NCI-H187 treated with DMSO at 0.1 percent for 48 hours (cell line): ENCODE data around the gene PLD4.
"Not testable (repeated sequence)": the region's sequence is repeated elsewhere in the genome, so short reads cannot be mapped to it uniquely, and the experiment has no call there.

Source experiments
- DNase-seq: peaks from one replicate; lab custom pipeline; 2025; lab: John Stamatoyannopoulos, UW

Gene PLD4

GRCh38 chr14:104886690-104887622, 37.7 kb upstream of the PLD4 start:
- DNase-seq, result no peak

GRCh38 chr14:104887623-104888488, 36.8 kb upstream of the PLD4 start:
- no peak for DNase-seq

DNA sequence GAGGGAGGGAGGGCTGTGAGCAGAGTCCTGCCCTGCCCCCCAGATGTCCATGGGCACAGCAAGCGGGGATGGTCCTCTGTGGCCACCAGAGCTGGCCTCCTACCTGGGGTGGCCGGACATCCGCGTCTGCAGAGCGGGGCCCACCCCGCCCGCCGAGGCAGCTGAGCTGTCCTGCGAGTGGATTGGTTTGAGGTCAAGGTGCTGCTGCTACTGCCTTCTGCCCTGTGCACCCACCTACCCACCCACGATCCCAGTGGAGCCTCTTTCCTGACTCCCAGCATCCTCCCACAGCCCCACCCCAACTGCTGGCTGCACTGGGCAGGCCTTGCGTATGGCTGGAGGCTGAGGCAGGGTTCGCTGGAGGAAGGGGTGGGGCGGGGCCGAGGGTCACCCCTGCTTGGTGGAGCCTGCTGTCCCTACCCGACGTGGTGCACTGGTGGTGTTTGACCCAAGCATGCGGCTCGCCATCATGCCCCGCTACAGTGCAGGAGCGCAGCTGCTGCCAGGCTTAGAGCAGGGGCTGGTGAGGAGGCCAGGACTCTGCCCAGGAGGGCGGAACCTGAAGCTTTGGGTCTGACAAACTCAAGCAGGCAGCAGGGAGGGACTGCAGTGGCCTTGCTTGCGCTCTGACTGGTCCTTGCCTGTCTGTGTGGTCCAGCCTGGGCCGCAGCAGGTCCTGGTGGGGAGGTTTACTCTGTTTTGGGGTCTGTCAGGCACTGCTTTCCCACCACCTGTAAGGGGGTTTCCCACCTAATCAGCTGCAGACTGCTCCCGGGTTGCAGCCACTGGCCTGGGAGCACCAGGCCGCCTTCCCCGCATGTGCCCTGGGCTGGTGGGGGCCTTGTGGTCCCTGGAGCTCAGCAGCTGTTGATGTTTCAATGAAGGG, 35.9 kb upstream of the PLD4 start:
- no peak for DNase-seq

- no peak for DNase-seq
These were observed 35.3 kb upstream of the PLD4 start for GRCh38 chr14:104889375-104889757.

DNA sequence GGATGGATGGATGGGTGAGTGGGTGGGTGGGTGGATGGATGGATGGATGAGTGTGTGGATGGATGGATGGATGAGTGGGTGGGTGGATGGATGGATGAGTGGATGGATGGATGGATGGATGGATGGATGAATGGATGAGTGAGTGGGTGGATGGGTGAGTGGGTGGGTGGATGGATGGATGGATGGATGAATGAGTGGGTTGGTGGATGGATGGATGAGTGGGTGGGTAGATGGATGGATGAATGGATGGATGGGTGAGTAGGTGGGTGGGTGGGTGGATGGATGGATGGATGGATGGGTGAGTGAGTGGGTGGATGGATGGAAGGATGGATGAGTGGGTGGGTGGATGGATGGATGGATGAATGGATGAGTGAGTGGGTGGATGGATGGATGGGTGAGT, 34.4 kb upstream of the PLD4 start:
- DNase-seq, result not testable (repeated sequence)

GRCh38 chr14:104891121-104891551, 33.5 kb upstream of the PLD4 start:
- no peak for DNase-seq

DNA sequence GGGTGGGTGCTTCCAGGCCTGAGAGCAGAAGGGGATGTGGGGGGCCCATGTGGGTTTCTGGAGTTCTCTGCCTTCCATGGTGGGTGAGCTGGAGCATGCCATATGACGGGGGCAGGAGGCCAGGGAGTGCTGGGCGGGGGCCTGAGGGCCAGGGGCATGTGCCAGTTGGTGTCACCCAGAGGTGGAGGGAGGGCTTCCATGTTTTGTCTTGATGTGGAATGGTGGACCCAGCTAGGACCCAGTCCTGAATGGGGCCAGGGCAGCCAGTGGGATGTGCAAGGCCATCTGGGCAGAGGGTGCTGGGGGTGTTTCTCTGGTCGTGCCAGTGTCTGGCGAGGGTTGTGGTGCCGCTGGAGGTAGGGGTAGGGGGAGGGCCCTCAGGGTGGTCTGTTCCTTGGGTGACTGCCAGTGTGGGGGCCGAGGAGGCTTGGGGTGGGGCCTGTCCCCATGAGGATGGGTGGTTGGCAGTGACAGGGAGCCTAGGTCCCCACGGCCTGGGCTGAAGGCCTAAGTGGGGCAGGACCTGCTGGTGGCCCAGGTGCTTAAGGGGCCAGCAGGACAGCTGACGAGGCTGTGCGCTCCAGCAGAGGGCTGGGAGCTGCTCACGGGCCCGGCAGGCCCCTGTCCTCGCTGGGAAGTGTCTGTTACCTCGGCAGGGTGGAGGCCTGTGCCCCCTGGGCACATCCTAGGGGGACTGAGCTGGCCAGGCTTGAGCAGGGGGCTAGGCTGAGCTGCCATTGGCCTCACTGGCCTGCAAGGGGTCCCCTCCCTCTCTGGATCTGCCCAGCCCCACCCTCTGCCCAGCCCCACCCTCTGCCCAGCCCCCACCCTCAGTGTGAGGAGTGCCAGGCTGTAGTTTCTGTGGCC, 32.8 kb upstream of the PLD4 start:
- DNase-seq, result no peak

- DNase-seq, result no peak
These were observed 31.9 kb upstream of the PLD4 start for GRCh38 chr14:104892531-104893434.

- no peak for DNase-seq
These were observed 31.1 kb upstream of the PLD4 start for GRCh38 chr14:104893435-104894207.

GRCh38 chr14:104894331-104895206, 30.1 kb upstream of the PLD4 start:
- DNase-seq, result no peak

- no peak for DNase-seq
These were observed 29.4 kb upstream of the PLD4 start for GRCh38 chr14:104895207-104895785.

GRCh38 chr14:104895786-104896661, 28.7 kb upstream of the PLD4 start:
- peak; percentile 20 for DNase-seq

DNA sequence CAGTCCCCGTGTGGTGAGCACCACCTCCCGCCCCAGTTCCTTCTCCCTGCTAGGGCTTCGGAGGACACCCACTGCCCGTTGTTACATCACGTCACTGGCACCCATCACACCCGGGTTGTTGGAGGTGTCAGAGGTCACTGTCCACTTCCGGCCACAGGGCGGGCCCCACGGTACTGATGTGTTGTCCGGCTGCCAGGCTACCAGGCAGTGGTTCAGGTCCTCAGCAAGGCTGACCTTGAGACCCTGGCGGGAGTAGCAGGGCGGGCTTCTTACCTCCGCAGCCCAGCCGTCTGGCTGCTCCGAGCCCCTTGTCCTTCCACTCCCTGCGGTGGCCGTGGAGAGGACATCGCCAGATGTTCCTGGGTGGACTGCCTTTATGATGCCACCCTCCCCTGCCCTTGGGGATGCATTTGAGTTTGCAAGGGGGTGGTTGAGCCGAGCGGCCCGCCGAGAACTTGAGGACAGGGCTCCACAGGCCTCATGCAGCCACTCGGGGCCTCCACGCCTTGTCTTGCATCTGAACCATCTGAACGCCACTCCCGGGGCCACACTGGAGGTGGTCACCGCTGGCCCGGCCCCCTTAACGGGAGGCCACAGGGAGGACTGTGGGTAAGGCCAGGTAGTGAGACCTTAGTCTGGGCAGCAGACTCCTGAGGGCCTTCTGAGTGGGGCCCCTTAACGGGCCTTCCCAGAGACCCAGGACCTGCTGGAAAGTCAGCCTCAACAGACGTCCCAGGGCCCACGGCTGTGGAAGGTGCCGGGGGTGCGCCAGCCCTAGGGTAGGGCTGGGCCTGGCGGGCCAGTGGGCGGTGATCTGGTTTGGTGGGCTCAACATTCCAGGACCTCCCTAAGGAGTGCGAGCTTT, 27.1 kb upstream of the PLD4 start:
- no peak for DNase-seq

GRCh38 chr14:104898195-104898558, 26.5 kb upstream of the PLD4 start:
- DNase-seq, result no peak

- DNase-seq, result no peak
These were observed 25.7 kb upstream of the PLD4 start for GRCh38 chr14:104898870-104899510.
